ENCODE data around the gene CCDC92B. TPM values are rescaled to one million over a fixed set of nuclear protein-coding genes. Genes with fewer than 3 reads are reported as not detected.

The CCDC92B gene
- total RNA-seq, 4 donors from 2014 or later = 0.25 TPM; not detected in 3

DNA sequence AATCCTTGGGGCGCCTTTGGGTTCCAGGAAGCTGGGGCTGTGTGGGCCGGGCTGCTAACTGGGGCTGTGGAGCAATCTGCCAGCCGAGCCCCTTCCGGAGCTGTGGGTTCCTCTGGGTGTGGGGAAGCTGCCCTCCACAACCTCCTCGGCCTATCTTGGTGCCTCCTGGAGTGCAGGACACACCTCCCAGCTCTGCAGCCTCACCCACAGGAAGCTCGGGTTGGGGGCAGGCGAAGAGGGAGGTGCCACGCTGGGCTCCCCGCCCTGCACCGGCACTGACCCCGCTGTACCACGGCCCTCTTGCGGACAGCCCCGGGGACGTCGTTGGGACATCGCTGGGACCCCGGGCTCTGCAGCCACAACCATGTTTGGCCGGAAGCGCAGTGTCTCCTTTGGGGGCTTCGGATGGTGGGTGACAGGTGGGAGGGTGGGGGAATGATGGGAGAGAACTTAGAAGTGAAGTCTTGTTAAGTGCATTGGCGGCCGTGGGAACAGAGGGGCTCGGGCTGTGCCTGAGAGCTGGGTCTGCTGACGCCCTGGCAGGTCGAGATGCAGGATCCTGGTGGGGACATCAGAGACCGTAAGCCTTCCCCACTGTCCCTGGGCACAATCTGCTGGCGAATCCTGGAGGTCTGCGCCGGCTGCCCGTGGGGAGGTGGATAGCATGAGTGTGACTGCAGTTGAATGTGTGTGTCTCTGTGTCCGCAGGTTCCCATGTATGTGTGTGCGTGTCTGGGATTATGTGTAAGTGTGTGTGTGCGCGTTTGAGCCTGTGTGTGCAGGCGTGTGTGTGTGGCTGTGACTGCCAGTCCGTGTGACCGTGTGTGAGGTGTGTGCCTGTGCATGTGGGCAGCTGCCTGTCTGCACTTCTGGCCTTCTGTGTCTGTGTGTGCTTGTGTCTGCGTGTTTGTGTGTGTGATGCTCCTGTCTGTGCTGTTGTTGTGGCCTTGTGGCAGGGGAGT is 47.0 kb upstream of the CCDC92B start, which contains the start of gene RAP1GAP2:
RAP1GAP2 (plus strand) TSS at position 275 of the 962 bp plus-strand sequence; CDS start at position 365, 90 bp downstream.
- H3K9me3 ChIP-seq = no peaks in the 10 kb centered on the region
- TF ChIP-seq POLR2A (IDR thresholded peaks at IDR 0.05) = no peak
- TF ChIP-seq, protein P1, sequence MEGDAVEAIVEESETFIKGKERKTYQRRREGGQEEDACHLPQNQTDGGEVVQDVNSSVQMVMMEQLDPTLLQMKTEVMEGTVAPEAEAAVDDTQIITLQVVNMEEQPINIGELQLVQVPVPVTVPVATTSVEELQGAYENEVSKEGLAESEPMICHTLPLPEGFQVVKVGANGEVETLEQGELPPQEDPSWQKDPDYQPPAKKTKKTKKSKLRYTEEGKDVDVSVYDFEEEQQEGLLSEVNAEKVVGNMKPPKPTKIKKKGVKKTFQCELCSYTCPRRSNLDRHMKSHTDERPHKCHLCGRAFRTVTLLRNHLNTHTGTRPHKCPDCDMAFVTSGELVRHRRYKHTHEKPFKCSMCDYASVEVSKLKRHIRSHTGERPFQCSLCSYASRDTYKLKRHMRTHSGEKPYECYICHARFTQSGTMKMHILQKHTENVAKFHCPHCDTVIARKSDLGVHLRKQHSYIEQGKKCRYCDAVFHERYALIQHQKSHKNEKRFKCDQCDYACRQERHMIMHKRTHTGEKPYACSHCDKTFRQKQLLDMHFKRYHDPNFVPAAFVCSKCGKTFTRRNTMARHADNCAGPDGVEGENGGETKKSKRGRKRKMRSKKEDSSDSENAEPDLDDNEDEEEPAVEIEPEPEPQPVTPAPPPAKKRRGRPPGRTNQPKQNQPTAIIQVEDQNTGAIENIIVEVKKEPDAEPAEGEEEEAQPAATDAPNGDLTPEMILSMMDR (IDR thresholded peaks at IDR 0.05) = no peak
- WGBS, 2 donors = 70 to 77% methylated on average over 30 to 33 of the region's 39 CpGs
- intact Hi-C loops (cut with DNase I) = no loop called here
- H3K4me1 ChIP-seq = no peaks in the 10 kb centered on the region
- H3K4me3 ChIP-seq (replicated peaks in 1 of 3) = no peak within 1 kb of the TSS
- no peaks in the 10 kb centered on the region for H3K27me3 ChIP-seq
- no peak within 1 kb of the TSS for H3K27ac ChIP-seq
- peak in 1 of 2 donors; percentile 17 for DNase-seq
- no peaks in the 10 kb centered on the region for H3K36me3 ChIP-seq

DNA sequence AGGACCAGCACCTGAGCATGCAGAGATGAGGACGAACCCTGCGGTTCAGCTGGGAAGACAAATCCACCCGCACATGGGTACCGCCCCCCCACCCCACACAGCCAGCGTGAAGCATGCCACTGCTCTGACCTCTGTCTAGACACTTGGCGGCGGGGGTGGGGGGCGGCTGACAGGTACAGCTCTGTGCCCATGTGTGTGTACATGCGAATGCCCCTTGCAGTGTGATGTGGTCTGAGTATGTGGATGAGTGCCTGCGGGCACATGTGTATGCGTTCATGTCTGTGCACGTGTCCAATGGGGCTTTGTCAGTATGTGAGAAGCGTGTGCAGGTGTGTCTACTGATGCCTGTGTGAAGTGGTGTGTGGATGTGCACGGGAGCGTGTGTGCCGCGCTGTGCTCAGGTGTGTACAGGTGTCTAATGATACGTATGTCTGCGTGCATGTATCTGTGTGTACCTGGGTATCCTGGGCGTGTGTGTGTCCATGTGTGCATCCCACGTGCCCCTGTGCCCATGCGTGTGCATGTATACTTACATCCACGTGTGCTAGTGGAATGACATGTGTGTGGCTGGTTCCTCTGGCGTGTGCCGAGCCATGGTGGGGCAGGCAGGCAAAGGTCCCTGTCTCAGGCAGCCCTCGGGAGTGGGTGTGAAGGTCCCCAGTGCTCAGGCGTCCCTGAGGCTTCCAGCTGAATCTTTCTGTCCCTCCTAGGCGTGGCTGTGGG is 46.1 kb upstream of the CCDC92B start:
- Histone ChIP-seq H3K27me3 (no peaks in the 10 kb centered on the region), H3K27ac (no peak overlapping the region), H3K4me3 (replicated peaks in 1 of 3) (no peak overlapping the region), H3K9me3 (no peaks in the 10 kb centered on the region), H3K4me1 (no peaks in the 10 kb centered on the region), H3K36me3 (no peaks in the 10 kb centered on the region)
- intact Hi-C loops (cut with DNase I) = no loop called here
- TF ChIP-seq, protein P1 (IDR thresholded peaks at IDR 0.05) = no peak
- no peak for TF ChIP-seq POLR2A (IDR thresholded peaks at IDR 0.05)
- DNase-seq = no peak
- 92 to 94% methylated on average over 15 to 21 of the region's 28 CpGs for WGBS, 2 donors

DNA sequence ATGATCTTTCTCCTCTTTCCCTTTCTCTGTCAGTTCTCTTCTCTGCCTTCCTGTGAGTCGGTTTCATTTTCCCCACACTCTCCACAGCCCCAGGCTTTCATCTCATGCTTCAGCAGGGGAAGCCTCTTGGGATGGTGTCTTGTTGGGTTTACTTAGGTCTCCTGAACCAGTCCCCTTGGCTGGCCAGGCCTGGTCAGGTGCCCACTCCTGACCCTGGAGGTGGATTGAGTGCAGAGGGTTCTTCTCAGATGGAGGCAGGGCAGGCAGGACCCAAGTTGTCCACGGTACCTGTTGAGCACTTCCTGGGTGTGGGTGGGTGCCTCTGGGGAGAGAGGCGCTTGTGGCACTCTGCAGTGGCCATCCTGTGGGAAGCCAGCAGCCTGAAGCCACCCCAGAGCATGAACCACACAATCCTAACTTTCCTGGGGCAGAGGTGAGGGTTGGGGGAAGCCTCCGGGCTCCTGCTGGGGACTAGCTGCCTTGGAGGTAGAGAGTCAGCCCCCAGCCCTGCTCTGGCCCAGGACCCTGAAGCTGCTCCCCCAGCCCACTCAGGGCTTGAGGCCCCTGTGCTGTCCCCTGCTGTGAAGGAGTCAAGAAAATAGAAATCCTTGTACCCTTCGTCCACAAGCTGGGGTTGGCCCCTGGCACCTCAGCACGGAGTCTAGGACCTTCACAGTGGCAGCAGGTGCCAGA is 44.8 kb upstream of the CCDC92B start:
- no peak for TF ChIP-seq POLR2A (IDR thresholded peaks at IDR 0.05)
- TF ChIP-seq, protein P1 (IDR thresholded peaks at IDR 0.05) = no peak
- Histone ChIP-seq H3K36me3 (no peaks in the 10 kb centered on the region), H3K27ac (no peak overlapping the region), H3K9me3 (no peaks in the 10 kb centered on the region), H3K4me3 (replicated peaks in 1 of 3) (no peak overlapping the region), H3K27me3 (no peaks in the 10 kb centered on the region), H3K4me1 (no peaks in the 10 kb centered on the region)
- intact Hi-C loops (cut with DNase I) = no loop called here
- DNase-seq = no peak
- 74 to 80% methylated on average over 3 to 5 of the region's 6 CpGs for WGBS, 2 donors

DNA sequence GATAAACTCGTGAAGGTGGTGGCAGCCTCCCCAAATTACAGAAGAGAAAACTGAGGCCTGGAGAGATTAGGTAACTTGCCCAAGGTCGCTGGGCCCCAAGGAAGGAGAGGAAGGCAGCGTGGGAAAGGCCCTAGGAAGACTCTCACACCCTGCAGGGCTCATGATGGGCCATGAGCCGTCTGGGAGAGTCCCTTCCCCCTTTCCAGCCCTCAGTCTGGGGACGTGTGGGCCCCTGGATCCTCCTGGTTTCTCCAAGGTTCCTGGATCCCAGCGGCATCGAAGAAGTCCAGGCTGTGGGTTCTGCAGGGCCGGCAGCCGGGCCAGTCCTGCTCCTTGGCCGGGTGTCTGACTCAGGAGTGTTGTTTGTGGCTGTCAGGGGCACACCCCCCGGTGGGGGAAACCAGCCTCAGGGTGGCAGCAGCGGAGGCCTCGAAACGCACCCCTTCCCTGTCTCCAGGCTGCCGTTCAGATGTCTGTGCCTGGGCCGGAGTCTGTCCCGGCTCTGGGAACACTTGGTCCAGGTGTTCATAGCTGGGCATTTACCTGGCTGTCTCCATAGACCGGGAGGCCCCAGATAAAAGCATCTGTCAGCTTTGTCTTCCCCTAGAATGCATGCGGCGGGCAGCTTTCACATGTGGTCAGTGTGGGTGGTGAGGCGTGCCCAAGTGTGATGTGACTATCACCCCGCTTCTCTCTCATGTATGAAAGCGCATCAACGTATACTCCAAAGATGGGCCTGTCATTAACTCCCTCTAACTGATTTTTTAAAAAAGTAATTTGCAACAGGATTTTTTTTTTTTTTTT is 43.1 kb upstream of the CCDC92B start:
- Histone ChIP-seq H3K27ac (no peak overlapping the region), H3K4me1 (no peaks in the 10 kb centered on the region), H3K36me3 (no peaks in the 10 kb centered on the region), H3K9me3 (no peaks in the 10 kb centered on the region), H3K27me3 (no peaks in the 10 kb centered on the region), H3K4me3 (replicated peaks in 1 of 3) (no peak overlapping the region)
- intact Hi-C loops (cut with DNase I) = no loop called here
- DNase-seq = no peak
- TF ChIP-seq, protein P1 (IDR thresholded peaks at IDR 0.05) = no peak
- TF ChIP-seq POLR2A (IDR thresholded peaks at IDR 0.05) = no peak
- 72 to 73% methylated on average over 11 to 24 of the region's 24 CpGs for WGBS, 2 donors

Data from thyroid gland (tissue), 4 donors.